H1 (cell line): ENCODE results near the gene NOTCH4. TPM values are rescaled to one million over a fixed set of nuclear protein-coding genes. Genes with fewer than 3 reads are reported as not detected.
A peak's percentile ranks its signal among the peaks of the same experiment; 100 is the strongest.

Experiments
- CTCF ChIA-PET: fragments of 300-600 bp; sonication (Branson Sonifier 250); formaldehyde crosslinking; loops from one replicate; lab custom pipeline; 2021; ENCODE audit not compliant: partially characterized antibody; lab: Charles Lee
- POLR2A ChIA-PET: fragments of 300-600 bp; sonication (Branson Sonifier 250); formaldehyde crosslinking; loops from one replicate; lab custom pipeline; 2021; ENCODE audit warnings: inconsistent platforms; ENCODE audit not compliant: partially characterized antibody; lab: Charles Lee
- DNase-seq, 2 experiments: peaks; one replicate each; pipeline versions ENCODE4 v3.0.0 to v3.0.0-alpha.2; 2010 to 2022; ENCODE audit warnings: low spot score in 2 of 2, low read depth in 1 of 2, mixed read lengths in 1 of 2
- FAIRE-seq: peaks from 2 replicates; lab custom pipeline; 2011; peaks lifted over from hg19 to GRCh38; lab: Jason Lieb, UNC
- H2AFZ ChIP-seq: 2 replicates; pipeline ENCODE4 v1.8.1; 2012; ENCODE audit warnings: low read length, inconsistent platforms
- H2AK5ac ChIP-seq: 2 replicates; pipeline ENCODE4 v1.6.1; 2013; ENCODE audit warnings: low read depth, low read length
- H2BK120ac ChIP-seq: replicated peaks from 2 replicates; pipeline ENCODE3; 2013; ENCODE audit warnings: low read depth, low read length, inconsistent platforms
- H2BK12ac ChIP-seq: 2 replicates; pipeline ENCODE4 v1.6.1; 2013; ENCODE audit warnings: low read depth, low read length
- H2BK15ac ChIP-seq: 2 replicates; pipeline ENCODE4 v1.6.1; 2013; ENCODE audit warnings: low read length
- H2BK20ac ChIP-seq: 2 replicates; pipeline ENCODE4 v1.6.1; 2013; ENCODE audit warnings: low read length
- H2BK5ac ChIP-seq: 2 replicates; pipeline ENCODE4 v1.6.1; 2013; ENCODE audit warnings: low read depth, low read length
- H3K14ac ChIP-seq: 2 replicates; pipeline ENCODE4 v1.6.1; 2013; ENCODE audit warnings: inconsistent platforms; ENCODE audit not compliant: insufficient read length
- H3K18ac ChIP-seq: 2 replicates; pipeline ENCODE4 v1.6.1; 2013; ENCODE audit warnings: low read length; ENCODE audit errors: extremely low read depth
- H3K23ac ChIP-seq: 2 replicates; pipeline ENCODE4 v1.6.1; 2013; ENCODE audit warnings: inconsistent platforms; ENCODE audit not compliant: insufficient read length
- H3K23me2 ChIP-seq: 2 replicates; pipeline ENCODE4 v1.6.1; 2013; ENCODE audit warnings: low read depth, low read length
- H3K27ac ChIP-seq: 2 replicates; pipeline ENCODE4 v1.6.1; 2011; ENCODE audit warnings: low read depth, low read length, inconsistent platforms
- H3K27me3 ChIP-seq, 4 experiments: replicated peaks in 1 of 4; 1 replicate in 1 of 4; 2 replicates in 3 of 4; pipeline versions ENCODE4 v1.6.1 to v1.8.1; 2011 to 2013; ENCODE audit warnings: low read length in 3 of 4, mild to moderate bottlenecking in 3 of 4, inconsistent platforms in 2 of 4, mixed read lengths in 2 of 4, moderate library complexity in 1 of 4; ENCODE audit not compliant: control insufficient read depth in 3 of 4, insufficient read depth in 3 of 4; ENCODE audit errors: extremely low read depth in 1 of 4
- H3K36me3 ChIP-seq, 4 experiments: 2 replicates each; pipeline versions ENCODE4 v1.6.1 to v1.8.1; 2011 to 2013; ENCODE audit warnings: mild to moderate bottlenecking in 4 of 4, low read length in 3 of 4, moderate library complexity in 2 of 4, control low read depth in 1 of 4, inconsistent platforms in 1 of 4; ENCODE audit not compliant: insufficient read depth in 4 of 4, control insufficient read depth in 2 of 4
- H3K4ac ChIP-seq: replicated peaks from 2 replicates; pipeline ENCODE3; 2013; ENCODE audit warnings: low read length, low read depth, mixed read lengths, inconsistent platforms; ENCODE audit not compliant: insufficient read length
- H3K4me1 ChIP-seq, 4 experiments: replicated peaks in 1 of 4; 1 replicate in 1 of 4; 2 replicates in 3 of 4; pipeline versions ENCODE4 v1.6.1 to v1.8.1; 2011 to 2013; ENCODE audit warnings: low read length in 3 of 4, inconsistent platforms in 2 of 4, mixed read lengths in 1 of 4; ENCODE audit not compliant: insufficient read depth in 4 of 4, control insufficient read depth in 3 of 4
- H3K4me2 ChIP-seq, 2 experiments: 2 replicates each; pipeline versions ENCODE4 v1.6.1 to v1.8.1; 2011 to 2013; ENCODE audit warnings: low read depth in 2 of 2, low read length in 2 of 2, control low read depth in 1 of 2, inconsistent platforms in 1 of 2, mild to moderate bottlenecking in 1 of 2; ENCODE audit not compliant: insufficient read depth in 1 of 2
- H3K4me3 ChIP-seq, 4 experiments: fragments of 200-600, 300-600 bp in 1 of 4; sonication (generic), shearing (Covaris generic), sonication (Bioruptor Twin) in 1 of 4; 2 replicates each; pipeline versions ENCODE4 v1.5.1 to v1.8.1; 2011 to 2016; ENCODE audit warnings: low read length in 4 of 4, low read depth in 3 of 4, control low read depth in 2 of 4, inconsistent platforms in 2 of 4, mild to moderate bottlenecking in 2 of 4, mixed read lengths in 1 of 4, moderate library complexity in 1 of 4; ENCODE audit not compliant: insufficient read depth in 2 of 4; ENCODE audit errors: extremely low read depth in 1 of 4
- H3K56ac ChIP-seq: replicated peaks from 2 replicates; pipeline ENCODE3; 2013; ENCODE audit warnings: low read depth, mild to moderate bottlenecking, mixed read lengths, low read length, inconsistent platforms; ENCODE audit not compliant: insufficient read length
- H3K79me1 ChIP-seq: 2 replicates; pipeline ENCODE4 v1.6.1; 2013; ENCODE audit warnings: low read depth, low read length, control low read depth
- H3K79me2 ChIP-seq, 2 experiments: 2 replicates each; pipeline versions ENCODE4 v1.6.1 to v1.8.1; 2012 to 2013; ENCODE audit warnings: low read length in 2 of 2, mild to moderate bottlenecking in 2 of 2, inconsistent platforms in 1 of 2; ENCODE audit not compliant: insufficient read depth in 2 of 2, control insufficient read depth in 1 of 2
- H3K9ac ChIP-seq, 4 experiments: replicated peaks in 1 of 4; 1 replicate in 1 of 4; 2 replicates in 3 of 4; pipeline versions ENCODE4 v1.6.1 to v1.8.1; 2011 to 2013; ENCODE audit warnings: low read depth in 3 of 4, low read length in 3 of 4, control low read depth in 2 of 4, mild to moderate bottlenecking in 2 of 4, moderate library complexity in 2 of 4, inconsistent platforms in 1 of 4; ENCODE audit errors: extremely low read depth in 1 of 4
- H3K9me3 ChIP-seq, 2 experiments: 2 replicates each; pipeline versions ENCODE4 v1.6.1 to v1.8.1; 2012 to 2013; ENCODE audit warnings: mild to moderate bottlenecking in 2 of 2, moderate library complexity in 2 of 2, control low read depth in 1 of 2, inconsistent platforms in 1 of 2, low read depth in 1 of 2, low read length in 1 of 2, mixed read lengths in 1 of 2; ENCODE audit not compliant: insufficient read depth in 2 of 2
- H4K20me1 ChIP-seq, 2 experiments: replicated peaks in 1 of 2; 2 replicates each; pipeline versions ENCODE3 to v1.8.1; 2011 to 2013; ENCODE audit warnings: inconsistent platforms in 2 of 2, low read length in 2 of 2, mild to moderate bottlenecking in 1 of 2; ENCODE audit not compliant: insufficient read depth in 2 of 2, control insufficient read depth in 1 of 2
- H4K5ac ChIP-seq: 2 replicates; pipeline ENCODE4 v1.6.1; 2013; ENCODE audit warnings: low read length, low read depth, mixed read lengths, inconsistent platforms; ENCODE audit not compliant: insufficient read length
- H4K8ac ChIP-seq: 2 replicates; pipeline ENCODE4 v1.8.0; 2013; ENCODE audit warnings: mild to moderate bottlenecking, moderate library complexity, low read length, inconsistent platforms; ENCODE audit not compliant: insufficient read depth; ENCODE audit errors: extremely low read depth
- H4K91ac ChIP-seq: replicated peaks from 2 replicates; pipeline ENCODE3; 2013; ENCODE audit warnings: low read length, mixed read lengths, inconsistent platforms; ENCODE audit not compliant: insufficient read length
- BCL11A ChIP-seq, 2 experiments: IDR thresholded peaks; one replicate each; pipeline ENCODE4 v1.6.1; 2011; ENCODE audit warnings: low read depth in 2 of 2, low read length in 2 of 2, mild to moderate bottlenecking in 2 of 2
- CHD2 ChIP-seq: IDR thresholded peaks from 2 replicates; pipeline ENCODE4 v1.6.1; 2012; ENCODE audit warnings: low read length, improper control_type of control experiment
- E2F6 ChIP-seq: IDR thresholded peaks from 2 replicates; pipeline ENCODE4 v1.6.1; 2012; ENCODE audit warnings: inconsistent platforms
- FOSL1 ChIP-seq: IDR thresholded peaks from 2 replicates; pipeline ENCODE4 v1.6.1; 2011; ENCODE audit warnings: mild to moderate bottlenecking, low read depth, low read length, moderate library complexity; ENCODE audit not compliant: insufficient read depth
- HDAC6 ChIP-seq: IDR thresholded peaks from one replicate; pipeline ENCODE4 v1.7.1; 2012; ENCODE audit warnings: low read depth, mild to moderate bottlenecking, inconsistent platforms, low read length, moderate library complexity
- SP1 ChIP-seq: IDR thresholded peaks from 2 replicates; pipeline ENCODE4 v1.6.1; 2011; ENCODE audit warnings: low read depth, low read length
- WGBS, 2 experiments: shearing (Covaris generic) in 1 of 2; methylation state at CpG; one replicate each; pipeline versions ENCODE4 v1.1.6 to v1.1.7; 2013 to 2015; ENCODE audit warnings: low lambda C conversion rate in 2 of 2, mixed read lengths in 2 of 2, inconsistent platforms in 1 of 2, low coverage in 1 of 2, missing lambda C conversion rate in 1 of 2; ENCODE audit not compliant: insufficient replicate concordance in 2 of 2, insufficient coverage in 1 of 2, insufficient read length in 1 of 2; ENCODE audit errors: extremely low coverage in 1 of 2, missing lambda C conversion rate in 1 of 2; 5-methylcytosine and 5-hydroxymethylcytosine counted together
- polyA plus RNA-seq, 7 experiments: library from polyadenylated mRNA; depleted of rRNA in 3 of 7; stranded (reverse) in 5 of 7; unstranded in 2 of 7; fragments of >200 nt in 5 of 7; fragments of 200-250 nt in 2 of 7; gene quantifications; 1 replicate in 5 of 7; 2 replicates in 1 of 7; 4 replicates in 1 of 7; pipeline versions ENCODE4 v1.2.1 to v1.2.3, GENCODE V29; 2011 to 2013; ENCODE audit warnings: missing spikeins in 2 of 7, mixed read lengths in 2 of 7
- total RNA-seq: library from RNA; stranded (reverse); fragmentation: NEBNext Ultra II Directional; extraction: Animal tissue kit (Norgen Biotek cat#: 25700); gene quantifications from 2 replicates; pipeline ENCODE4 v1.2.1, GENCODE V29; 2021
- TF ChIP-seq, protein P1 (sequence below): IDR thresholded peaks from 2 replicates; pipeline ENCODE4 v1.6.1; 2012; ENCODE audit warnings: low read length, inconsistent platforms

NOTCH4 gene
- total and polyA plus RNA-seq, 2 of the 8 experiments (the other 6 are each of a cell fraction or from before 2014, with no cell fraction given), result 1.9 to 2.8 TPM

- no peak overlapping the region for H3K4me3 ChIP-seq
- FAIRE-seq, result no peak
- H3K9ac ChIP-seq, result no peak overlapping the region
- H3K56ac ChIP-seq, result no peak overlapping the region
- no peak overlapping the region; the same call in 1 of the 2 replicates for H2AK5ac ChIP-seq
- no peaks in the 10 kb centered on the region for H3K79me2 ChIP-seq
- peak overlapping the region; percentile 36 for H2BK15ac ChIP-seq
- no peak overlapping the region for H2BK120ac ChIP-seq
- H3K18ac ChIP-seq, result no peak overlapping the region
- H3K36me3 ChIP-seq, result no peaks in the 10 kb centered on the region
- no peak overlapping the region for H3K4ac ChIP-seq
- CTCF ChIA-PET, result interaction anchor here (0.7 to 1.2 kb wide), 3 partner anchors 33 to 682 kb away, joined by 3 read pairs; no protein-coding TSS in a partner anchor
- no peaks in the 10 kb centered on the region for H3K4me1 ChIP-seq
- WGBS, 2 experiments, result 86% methylated on average over 3 of the region's 3 CpGs; no CpG with 5 or more reads in 1 of the 2 experiments
- H3K27ac ChIP-seq, result no peak overlapping the region
- no peak overlapping the region for H2BK20ac ChIP-seq
- no peaks in the 10 kb centered on the region for H3K23me2 ChIP-seq
- H3K4me2 ChIP-seq, result no peak overlapping the region
- no peak for TF ChIP-seq SP1
- TF ChIP-seq CHD2, result no peak
- TF ChIP-seq E2F6, result no peak
- TF ChIP-seq, protein P1, sequence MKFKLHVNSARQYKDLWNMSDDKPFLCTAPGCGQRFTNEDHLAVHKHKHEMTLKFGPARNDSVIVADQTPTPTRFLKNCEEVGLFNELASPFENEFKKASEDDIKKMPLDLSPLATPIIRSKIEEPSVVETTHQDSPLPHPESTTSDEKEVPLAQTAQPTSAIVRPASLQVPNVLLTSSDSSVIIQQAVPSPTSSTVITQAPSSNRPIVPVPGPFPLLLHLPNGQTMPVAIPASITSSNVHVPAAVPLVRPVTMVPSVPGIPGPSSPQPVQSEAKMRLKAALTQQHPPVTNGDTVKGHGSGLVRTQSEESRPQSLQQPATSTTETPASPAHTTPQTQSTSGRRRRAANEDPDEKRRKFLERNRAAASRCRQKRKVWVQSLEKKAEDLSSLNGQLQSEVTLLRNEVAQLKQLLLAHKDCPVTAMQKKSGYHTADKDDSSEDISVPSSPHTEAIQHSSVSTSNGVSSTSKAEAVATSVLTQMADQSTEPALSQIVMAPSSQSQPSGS, result no peak
- TF ChIP-seq HDAC6, result no peak
- TF ChIP-seq FOSL1, result no peak
- no peak for TF ChIP-seq BCL11A (IDR thresholded peaks at IDR 0.05; ENCODE audit: low read depth in 2 of 2, low read length in 2 of 2)
- no peaks in the 10 kb centered on the region for H3K79me1 ChIP-seq
- no peak overlapping the region for H4K91ac ChIP-seq
- no peak overlapping the region for H2BK5ac ChIP-seq
- H3K14ac ChIP-seq, result no peak overlapping the region
- H2AFZ ChIP-seq, result no peak overlapping the region
- no peaks in the 10 kb centered on the region for H3K27me3 ChIP-seq
- H3K23ac ChIP-seq, result no peak overlapping the region
- 0 out of 2 replicates have a peak overlapping the region, but pooled peaks have one; percentile 50 for H2BK12ac ChIP-seq
- H4K5ac ChIP-seq, result no peak overlapping the region
- no peaks in the 10 kb centered on the region for H3K9me3 ChIP-seq
- POLR2A ChIA-PET, result no interaction called here
- no peaks in the 10 kb centered on the region for H4K20me1 ChIP-seq
- no peak for DNase-seq
- H4K8ac ChIP-seq, result peak overlapping the region; percentile 87; the same call in 1 of the 2 replicates
Observed at GRCh38 chr6:32204268-32204715, 19.6 kb downstream of the NOTCH4 start.
